GM19193 (cell line): ENCODE results near the gene ADAMTS2.

Source experiments
- POLR2A ChIP-seq: IDR thresholded peaks from 4 replicates; pipeline ENCODE4 v1.6.1; 2011; ENCODE audit not compliant: insufficient read depth, insufficient read length; ENCODE audit errors: extremely low read depth

Gene ADAMTS2

GRCh38 chr5:179181988-179182387 lies 163.3 kb downstream of the ADAMTS2 start:
- TF ChIP-seq POLR2A: no peak

DNA sequence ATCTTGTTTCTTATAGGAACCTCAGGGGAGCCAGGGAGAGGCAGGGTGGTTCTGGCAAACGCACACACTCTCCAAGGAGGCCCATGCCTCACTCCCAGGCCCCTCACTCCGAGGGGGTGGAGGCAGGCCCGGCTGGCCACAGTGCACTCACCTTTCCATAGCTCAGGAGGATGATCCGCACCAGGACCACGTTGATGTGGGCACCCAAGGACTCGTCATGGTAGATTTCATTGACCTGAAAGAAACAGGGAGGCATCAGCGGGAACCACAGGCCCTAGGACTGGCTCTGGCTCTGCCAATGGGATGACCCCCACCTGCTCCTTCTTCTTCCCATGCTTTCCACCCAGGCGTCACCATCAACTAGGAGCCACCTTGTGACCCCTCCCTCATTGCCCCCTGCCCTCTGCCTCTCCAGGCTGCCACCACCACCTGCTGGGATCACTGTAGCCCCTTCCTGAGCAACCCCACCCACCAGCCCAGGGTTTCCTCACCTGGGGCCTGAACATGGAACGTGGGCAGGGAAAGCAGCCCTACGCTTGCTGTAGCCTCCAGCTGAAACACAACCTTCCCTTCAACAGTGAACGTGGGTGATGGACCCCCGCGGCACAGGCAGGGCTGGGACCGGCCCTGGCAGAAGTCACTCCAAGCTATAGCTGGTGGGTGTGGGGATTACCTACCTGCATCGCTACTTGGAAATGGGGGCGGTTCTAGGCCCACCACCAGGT lies 164.2 kb downstream of the ADAMTS2 start:
- TF ChIP-seq POLR2A: no peak

DNA sequence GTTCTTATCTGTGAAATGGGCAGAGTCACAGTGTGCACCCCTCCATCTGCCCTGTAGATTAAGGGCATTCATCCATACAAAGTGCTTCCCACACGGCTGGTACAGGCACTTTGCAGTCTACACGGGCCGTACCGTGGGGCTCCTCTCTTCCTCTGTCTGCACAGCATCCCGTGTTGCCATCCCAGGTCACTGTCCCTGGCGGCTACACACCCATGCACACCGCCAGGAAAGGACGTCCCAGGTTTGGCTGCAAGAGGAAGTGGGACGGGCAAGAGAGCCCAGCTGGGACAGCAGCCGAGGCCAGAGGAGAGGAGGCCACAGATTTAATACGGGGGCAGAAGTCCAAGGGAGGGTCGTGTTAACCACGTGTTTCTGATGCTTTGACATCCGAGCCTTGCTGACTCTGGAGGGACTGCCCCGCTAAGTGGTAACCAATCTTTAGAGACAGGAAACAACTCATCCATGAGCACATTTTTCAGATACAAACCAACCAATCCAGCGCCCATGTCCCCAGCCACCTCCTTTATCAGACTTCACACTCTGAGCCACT lies 165.1 kb downstream of the ADAMTS2 start:
- TF ChIP-seq POLR2A: no peak

DNA sequence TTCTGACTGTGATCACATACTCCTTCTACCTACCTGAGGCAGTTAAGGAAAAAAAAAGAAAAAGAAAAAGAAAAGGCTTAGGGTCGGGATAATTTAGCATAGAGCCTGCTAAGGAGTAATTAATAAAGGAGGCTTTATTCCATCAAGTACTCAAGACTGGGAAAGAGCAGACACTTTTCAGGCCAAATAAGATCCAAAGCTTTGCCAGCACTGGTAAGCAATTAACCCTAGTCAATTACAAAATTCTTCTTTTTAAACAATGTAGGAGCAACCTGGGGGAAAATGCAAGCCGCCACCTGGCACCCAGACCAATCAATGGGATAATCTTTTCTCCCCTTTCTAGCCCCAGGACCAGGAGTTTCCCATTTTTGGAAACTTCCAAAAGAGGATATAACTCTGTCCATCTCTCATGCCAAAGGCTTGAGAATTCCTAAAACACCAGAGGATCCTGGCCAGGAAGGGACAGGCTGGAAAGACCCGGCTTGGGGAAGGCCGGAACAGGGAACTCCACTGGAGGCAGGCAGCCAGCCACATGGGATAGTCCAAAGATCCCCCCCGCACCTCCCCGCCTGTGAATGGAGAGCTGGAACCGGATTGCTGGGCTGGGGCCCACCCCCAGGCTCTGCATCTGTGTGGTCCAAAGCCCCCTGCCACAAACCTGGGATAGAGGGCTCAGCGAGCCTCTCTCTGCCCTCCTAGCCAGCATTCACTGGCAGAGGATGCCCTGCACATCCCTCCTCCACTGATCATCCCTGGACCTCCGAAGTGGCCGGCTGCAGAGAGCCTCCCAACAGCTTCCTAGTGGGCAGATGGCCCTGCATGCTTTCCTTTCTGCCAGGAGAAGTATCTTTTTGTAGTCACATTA lies 167.3 kb downstream of the ADAMTS2 start:
- TF ChIP-seq POLR2A: no peak

GRCh38 chr5:179176571-179177230 lies 168.6 kb downstream of the ADAMTS2 start:
- no peak for TF ChIP-seq POLR2A

GRCh38 chr5:179176166-179176565 lies 169.1 kb downstream of the ADAMTS2 start:
- TF ChIP-seq POLR2A: no peak

DNA sequence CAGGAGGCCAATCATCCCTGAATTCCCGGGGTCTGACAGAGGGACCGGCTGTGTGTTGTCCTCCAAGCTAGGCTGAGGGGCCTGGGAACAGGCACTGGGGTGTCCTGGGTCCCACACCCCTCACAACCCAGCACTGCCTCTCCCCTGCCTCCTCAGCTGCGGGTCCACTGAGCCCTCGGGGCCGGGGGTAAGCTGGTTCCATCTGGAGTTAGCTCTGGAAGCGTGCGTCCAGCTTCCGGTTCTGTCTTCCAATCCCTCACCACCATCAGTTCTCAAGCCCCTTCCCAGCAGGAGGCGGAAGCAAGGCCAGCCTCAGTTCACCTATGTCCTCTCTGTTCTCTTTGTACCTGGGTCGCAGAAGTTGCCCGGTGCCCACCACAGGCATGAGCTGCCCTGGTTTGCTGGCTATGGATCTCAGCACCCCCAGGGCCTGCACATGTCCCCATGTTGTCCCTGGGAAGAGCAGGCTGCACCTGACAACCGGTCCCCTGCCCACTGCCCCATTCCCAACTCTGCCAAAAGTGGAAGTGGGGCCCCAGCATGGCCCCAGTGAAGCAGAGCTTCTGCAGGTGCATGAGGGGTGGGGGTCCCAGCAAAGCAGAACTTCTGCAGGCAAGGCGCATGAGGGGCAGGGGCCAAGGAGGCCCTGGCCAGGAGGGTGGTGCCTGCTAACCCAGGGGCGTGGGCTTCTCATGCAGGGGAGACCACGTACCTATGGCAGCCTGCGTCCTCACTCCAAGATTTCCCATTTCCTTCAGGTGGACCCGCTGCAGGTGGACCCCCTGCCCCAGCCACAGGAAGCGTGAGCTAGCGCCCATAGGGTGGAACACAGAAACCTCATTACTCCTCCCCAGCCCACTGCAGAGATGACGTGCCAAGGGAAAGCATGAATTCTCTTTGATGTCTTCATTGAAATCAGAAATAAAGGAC lies 173.2 kb downstream of the ADAMTS2 start:
- no peak for TF ChIP-seq POLR2A

- no peak for TF ChIP-seq POLR2A
These were observed 173.9 kb downstream of the ADAMTS2 start for GRCh38 chr5:179171251-179171815.

GRCh38 chr5:179170606-179171005 lies 174.7 kb downstream of the ADAMTS2 start:
- no peak for TF ChIP-seq POLR2A

DNA sequence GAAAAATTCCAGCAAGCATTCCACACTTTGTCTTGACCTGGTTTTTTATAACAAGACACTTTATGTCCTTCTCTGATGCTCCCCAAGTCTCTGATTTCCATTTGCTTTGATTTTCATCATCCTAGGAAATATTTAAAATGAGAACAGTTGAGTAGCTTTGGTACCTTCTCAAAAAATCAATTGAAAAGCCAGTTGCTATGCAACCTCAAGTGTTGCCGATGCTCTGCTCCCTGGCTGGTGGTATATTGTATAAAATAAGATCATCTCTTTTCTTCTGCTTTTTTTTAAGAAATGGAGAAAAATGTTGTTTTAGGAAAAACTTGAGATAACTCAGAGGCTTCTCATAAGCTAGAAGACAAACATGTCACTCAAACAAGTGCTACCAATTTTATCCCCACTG lies 175.4 kb downstream of the ADAMTS2 start:
- no peak for TF ChIP-seq POLR2A

DNA sequence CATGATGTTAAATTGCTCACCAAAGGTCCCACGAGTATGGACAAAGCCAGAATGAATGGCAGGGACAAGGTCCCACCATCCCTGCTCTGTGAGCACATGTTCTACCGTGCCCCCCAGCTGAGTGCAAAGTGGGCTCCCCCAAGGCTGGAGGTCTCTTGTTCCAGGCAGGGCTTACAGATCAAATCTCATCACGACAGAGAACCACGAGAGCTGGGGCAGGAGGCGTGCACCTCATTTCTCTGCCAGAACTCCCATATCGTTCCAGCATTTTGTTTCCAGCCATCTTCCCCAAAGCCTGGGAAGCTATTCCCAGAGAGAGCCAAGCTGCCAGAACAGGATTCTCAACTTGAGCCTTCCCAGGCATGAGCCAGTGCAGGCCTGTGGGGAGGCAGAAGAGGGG lies 176.6 kb downstream of the ADAMTS2 start:
- no peak for TF ChIP-seq POLR2A

GRCh38 chr5:179167871-179168451 lies 177.3 kb downstream of the ADAMTS2 start:
- TF ChIP-seq POLR2A: no peak
